Posterior vena cava (tissue), 2 donors: ENCODE data around the gene CPOX. TPM values are rescaled to one million over a fixed set of nuclear protein-coding genes. Genes with fewer than 3 reads are reported as not detected.

ENCODE experiments used
- DNase-seq: peaks from one replicate; pipeline ENCODE4 v3.0.0-alpha.2; 2020; ENCODE audit warnings: low spot score
- intact Hi-C, 2 donors: fragments of 100-400 bp; cut with DNase I; formaldehyde crosslinking; loops; one replicate each; pipeline versions ENCODE4 v1.14.1 to v1.14.2; 2022 to 2023
- total RNA-seq, 2 donors: library from RNA; stranded (reverse); fragmentation: NEBNext Ultra II Directional; extraction: Animal tissue kit (Norgen Biotek cat#: 25700); gene quantifications; one replicate each; pipeline ENCODE4 v1.2.1, GENCODE V29; 2021
- donor health status: DM: yes; HTN: yes; CAD: no.
- donor health status: DM: yes; HTN: yes; CAD: no.

CPOX gene
- total RNA-seq, 2 donors from 2014 or later = 12.2 to 12.7 TPM

DNA sequence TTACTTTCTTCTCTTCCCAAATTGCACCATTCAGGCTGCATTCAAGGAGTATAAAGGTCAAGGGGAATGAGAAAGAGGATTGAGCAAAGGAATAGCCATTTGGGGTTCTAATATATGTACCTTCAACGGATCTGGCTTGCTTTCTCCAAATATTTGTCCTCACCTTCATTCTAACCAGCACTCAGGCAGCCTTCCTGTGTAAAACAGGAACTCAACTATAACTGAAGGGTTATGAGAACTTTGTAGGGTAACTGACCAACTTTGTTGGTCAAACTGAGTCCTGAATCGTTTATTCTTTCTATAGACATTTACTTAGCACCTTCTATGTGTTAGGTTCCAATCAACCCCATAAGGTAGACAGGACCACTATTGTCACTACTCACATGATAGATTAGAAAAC, 5.1 kb upstream of the CPOX start:
- no peak for DNase-seq
- intact Hi-C loops = loop anchor here (10.0 kb wide), 2 partner anchors 196 to 396 kb away; no protein-coding TSS in a partner anchor

DNA sequence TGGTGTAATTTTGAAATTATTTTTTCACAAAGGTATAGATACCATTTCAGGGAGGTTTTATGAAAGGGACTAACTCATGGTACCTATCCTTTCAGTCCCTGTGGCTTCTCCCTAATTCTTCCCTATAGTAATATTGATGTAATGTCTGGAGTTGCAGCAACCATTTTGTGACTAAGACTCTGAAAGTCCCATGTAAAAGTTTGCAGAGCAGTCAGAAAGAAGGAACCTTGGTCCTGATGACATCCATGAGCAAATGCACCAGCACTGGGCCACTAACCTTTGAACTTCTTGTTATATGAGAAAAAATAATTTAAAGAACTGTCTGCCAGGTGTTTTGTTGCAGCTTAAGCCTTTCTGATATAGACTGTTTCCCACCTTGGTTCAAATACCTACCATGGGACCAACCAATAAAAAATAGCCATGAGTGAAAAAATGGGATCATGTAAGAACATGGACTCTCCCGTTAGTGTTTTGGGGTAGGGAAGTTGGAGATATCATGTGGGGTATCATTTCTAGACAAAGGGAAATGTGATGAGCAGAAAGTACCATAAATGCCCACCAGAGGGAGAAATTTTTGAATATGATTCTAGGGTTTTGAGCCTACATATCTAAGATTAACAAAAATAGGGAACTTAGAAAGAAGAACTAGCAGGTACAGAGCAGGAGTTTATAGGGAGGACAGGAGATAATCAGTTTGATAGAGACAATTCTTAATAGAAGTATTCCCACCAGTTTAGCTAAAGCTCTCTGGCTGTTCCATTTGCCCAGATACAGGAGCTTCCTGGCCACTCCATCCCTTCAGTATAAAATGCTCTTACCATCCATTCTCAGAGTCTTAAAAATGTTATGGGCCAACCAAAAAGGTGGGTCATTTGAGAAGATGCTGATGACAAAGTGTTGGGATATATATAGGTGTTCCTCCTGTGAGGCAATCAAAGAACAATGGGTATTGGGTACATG, 3.4 kb upstream of the CPOX start:
- intact Hi-C loops = loop anchor here (10.0 kb wide), 2 partner anchors 198 to 398 kb away; no protein-coding TSS in a partner anchor
- no peak for DNase-seq

DNA sequence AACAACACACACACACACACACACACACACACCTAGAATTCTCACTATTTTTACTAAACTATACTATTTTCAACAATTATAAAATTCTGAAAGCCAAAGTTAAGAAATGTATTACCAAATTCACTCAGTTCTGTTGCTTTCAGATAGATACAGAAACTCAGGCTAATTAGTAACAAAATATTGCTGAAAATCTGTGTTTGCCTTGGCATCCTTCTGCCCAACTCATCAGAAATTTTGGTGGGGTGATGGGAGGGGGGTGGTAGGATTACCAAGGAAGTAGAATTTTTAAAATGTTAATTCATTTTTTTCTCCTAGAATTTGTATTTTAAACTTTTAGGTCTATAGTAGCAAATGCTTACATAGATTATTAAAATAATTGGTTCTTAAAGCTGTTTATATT, 2.7 kb upstream of the CPOX start:
- DNase-seq = no peak
- intact Hi-C loops = loop anchor here (10.0 kb wide), 2 partner anchors 199 to 399 kb away; no protein-coding TSS in a partner anchor

DNA sequence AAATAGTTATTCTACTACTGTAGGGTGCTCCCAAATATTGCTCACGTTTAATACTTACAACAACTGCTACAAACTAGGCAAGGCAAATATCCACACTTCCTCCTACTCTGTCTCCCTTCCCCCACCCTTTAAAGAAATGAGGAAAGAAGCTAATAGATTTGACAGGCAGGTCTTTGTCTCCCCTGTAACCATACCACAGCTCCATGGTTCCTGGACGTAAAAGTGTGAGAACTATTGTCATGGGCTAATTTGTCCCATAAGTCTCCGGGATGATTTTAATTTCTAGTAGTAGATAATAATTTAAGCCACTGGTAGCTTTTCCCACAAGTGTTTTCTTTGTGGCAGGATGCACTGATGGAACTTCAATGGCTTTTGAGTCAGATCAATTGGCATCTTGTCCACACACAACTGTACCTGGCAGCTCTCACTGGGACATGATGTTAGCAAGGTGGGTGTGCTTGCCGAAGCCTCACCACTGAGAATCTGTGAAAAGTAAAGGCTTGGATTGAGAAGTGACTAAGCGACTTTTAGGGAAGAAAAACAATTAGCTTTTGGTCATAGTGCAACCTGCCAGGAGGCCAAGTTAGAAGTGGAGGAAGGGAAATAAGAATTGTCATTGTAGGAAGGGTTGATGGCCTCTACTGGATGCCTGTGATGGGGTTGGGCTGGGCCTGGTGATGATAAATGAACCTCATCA, 1.4 kb upstream of the CPOX start:
- DNase-seq = no peak
- intact Hi-C loops = loop anchor here (10.0 kb wide), 2 partner anchors 200 to 400 kb away; no protein-coding TSS in a partner anchor

DNA sequence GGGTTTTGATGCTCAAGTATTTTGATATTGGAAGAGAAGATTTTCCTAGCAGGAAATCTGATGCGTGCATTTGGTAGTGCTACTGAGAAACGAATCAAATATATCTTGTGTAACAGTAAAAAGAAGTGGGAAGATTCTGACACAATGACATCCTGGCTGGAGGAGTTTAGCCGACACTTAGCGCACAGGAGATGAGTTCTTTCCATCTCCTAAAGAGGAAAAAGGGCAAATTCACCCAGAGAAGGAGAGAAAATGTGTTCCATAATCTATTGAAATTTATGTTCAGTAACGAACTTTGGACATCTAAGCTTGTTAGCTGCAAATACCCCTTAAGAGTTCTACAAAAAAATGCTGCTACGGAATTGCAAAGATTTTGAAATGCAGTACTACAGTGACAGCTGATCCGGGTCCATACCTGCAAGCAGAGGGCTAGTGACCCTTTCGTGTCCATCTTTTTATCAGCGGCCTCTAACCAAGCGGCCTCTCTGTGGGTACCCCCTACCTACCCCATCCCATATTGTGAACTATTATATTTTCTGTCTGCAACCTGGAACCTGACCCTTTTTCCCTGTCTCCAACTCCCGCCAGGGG, 971 bp downstream of the CPOX start:
- no peak for DNase-seq
- intact Hi-C loops = loop anchor here (10.0 kb wide), 2 partner anchors 202 to 402 kb away; no protein-coding TSS in a partner anchor

DNA sequence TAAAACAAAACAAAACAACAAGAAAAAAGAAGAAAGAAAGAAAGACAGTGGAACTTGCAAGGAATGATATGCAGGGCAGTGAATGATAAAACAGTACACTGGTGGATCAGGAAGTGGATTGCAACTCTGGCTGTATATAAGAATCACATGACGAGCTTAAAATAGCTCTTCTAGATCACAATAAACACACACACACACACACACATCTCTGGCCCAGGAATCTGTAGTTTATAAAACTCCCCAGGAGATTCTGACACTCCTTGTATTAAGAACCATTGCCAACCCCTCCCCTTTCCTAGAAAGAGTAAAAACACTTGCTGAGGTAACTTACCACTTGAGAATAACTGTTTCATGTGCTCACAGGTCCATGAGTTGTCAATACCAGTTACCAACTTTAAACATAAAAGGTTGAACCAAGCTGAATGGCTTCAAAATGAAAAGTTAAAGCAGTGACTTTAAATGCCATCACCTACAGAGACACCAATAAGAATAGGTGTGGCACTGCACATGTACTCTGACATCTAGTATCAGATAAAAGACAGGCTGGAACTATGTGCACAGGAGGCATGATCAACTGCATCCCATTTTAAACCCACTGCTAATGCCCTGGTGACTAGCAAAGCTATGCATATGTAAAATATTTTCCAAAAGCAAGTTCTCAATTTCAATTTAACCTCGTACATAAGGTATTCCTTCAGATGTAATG, 3.9 kb downstream of the CPOX start:
- intact Hi-C loops = loop anchor here (10.0 kb wide), 2 partner anchors 205 to 405 kb away; no protein-coding TSS in a partner anchor
- no peak for DNase-seq

DNA sequence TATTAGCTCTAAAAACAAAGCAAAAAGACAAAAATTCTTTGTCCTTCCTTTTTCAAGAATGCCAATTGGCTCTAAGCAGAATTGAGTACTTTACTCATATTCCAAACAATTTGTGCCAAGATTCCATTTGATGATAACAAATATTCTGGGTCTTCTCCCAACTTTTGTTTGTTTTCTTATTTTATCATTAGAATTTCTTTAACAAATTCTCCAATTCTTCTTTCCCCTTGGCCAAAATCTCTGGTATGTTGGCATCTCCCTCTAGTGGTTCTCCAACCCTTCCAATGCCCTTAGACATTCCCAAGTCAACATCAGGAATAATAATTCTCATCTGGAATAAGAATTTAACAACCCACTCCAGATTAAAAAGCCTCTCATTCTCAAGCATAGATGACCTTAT, 5.3 kb downstream of the CPOX start:
- intact Hi-C loops = no loop called here
- no peak for DNase-seq

DNA sequence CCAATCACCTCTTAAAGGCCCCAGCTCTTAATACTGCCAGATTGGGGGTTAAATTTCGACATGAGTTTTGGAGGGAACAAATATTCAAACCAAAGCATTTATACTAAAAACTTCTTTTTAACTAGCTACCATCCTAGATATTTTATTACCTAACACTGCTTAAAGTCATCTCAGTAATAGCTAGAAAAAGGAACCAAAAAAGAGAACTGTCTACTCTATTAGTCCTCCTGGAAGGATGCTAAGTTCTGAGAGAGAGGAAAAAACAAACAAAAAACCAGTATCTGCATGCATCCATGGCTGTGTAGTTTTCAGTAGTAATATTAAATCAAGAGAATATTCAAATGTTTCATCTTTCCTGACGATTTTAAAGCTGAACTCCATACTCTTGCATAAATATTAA, 5.8 kb downstream of the CPOX start:
- intact Hi-C loops = no loop called here
- no peak for DNase-seq

DNA sequence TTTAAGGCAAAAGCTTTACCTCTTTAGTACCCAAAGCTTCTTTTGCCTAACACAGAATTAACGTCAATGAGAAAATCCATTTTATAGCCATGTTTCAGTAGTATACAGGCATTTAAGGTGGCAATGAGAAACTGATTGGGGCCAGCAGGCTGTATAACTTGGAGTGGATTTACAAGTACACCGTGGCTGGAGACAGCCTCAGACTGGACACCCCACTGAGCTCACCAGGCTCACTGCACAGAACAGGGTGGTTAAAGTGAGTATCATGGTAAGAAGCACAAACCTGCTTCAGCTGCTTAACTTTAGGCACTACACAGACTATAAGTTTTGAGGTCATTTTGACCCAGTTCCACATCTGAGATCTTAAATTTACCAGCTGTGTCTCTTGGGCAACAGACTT, 8.9 kb downstream of the CPOX start:
- no peak for DNase-seq
- intact Hi-C loops = no loop called here

DNA sequence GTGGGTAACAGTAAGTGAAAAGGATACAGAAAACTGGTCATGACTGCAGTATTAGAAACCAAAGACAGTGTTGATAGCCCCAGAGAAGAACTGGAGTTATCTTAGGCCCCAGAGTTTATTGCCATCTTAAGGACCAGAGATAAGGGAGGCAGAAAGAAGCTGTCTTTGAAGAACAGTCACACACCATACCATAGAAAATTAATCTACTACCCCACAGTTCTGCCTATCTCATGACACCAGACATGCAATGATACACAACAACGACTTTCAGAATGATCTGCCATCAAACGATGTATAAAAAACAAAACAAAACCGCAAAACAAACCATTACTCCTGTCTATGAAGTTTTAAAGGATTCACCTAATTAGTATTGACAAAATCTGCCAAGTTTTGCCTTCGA, 9.6 kb downstream of the CPOX start:
- intact Hi-C loops = no loop called here
- DNase-seq = no peak

DNA sequence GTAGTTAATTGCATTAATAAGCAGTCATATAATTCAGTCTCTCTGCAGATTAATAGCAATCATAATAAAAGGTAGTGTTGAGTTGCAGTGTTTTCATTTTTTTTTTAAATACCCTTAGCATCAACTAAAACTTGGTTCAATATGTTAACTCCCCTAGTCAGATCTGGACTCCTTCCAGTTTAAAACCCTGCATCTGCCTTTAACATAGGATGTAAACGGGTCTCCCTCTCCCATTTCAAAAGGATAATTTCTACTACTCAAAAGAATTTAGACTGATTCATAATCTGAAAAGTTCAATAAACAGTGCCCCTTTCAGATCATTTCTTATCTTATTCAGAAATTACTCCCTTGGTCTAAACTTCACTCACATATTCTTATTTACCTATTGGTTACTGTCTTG, 11.4 kb downstream of the CPOX start:
- intact Hi-C loops = no loop called here

DNA sequence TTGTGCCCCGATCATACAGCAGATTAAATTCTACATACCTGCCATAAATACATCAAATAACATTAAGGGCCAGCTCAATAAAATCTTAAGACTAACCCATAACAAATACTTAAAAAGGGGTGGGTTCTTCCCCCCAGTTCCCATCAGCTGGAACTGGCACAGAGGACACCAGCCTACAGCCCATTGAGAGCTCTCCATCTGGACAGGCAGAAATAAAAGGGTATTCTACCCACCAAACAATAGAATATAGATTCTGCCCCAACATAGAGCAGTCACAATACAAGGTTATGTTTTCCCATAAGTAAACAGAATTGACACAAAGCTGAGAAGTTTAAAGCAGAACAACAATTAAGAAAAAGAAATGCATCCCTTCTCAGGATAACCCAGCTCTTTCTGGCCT, 11.9 kb downstream of the CPOX start:
- no peak for DNase-seq
- intact Hi-C loops = no loop called here

More for the DNA sequence above, 11.4 kb downstream of the CPOX start:
- DNase-seq = no peak

DNA sequence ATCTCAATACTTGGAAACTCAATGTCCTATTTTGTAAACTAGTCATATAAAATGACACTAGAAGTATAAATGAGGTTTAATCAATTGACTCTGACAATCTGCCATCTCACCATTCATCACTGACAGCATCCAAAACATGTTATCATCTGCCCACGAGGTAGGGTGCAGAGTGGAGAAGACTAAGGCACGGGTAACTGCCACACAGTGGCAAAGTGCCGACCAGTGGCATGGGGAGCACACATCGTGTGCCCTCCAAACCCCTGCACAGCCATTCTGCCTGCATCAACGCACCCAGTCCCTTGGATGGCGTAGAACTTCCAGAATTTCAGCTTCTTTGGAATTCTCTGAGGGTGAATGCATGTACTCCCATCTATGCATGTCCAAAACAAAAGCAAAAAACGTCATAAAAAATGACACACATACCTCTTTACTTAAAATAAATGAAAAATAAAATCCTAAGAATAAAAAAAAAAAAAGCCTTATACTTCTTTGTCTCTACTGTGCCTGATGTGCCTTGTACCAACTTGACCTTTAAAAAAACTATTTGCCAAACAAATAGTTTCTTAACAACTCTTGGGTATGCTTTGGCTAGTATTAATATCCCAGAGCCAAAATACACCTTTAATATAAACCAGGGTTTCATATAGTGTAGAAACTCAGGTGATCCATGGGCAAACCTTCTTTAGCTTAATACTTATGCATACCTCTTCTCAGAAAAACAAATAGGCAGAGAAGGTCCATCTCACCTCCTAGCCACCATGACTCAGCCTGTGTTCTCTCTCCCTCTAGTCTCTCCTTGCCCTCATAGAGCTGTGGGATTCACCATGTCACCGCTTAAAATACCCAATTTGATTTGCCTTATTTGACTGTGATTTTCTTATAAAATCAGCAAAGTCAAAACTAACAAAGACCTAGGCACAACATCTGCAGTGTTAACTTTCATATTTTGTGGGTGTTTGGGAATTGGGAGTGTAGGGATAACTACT, 12.7 kb downstream of the CPOX start:
- intact Hi-C loops = no loop called here
- DNase-seq = no peak

DNA sequence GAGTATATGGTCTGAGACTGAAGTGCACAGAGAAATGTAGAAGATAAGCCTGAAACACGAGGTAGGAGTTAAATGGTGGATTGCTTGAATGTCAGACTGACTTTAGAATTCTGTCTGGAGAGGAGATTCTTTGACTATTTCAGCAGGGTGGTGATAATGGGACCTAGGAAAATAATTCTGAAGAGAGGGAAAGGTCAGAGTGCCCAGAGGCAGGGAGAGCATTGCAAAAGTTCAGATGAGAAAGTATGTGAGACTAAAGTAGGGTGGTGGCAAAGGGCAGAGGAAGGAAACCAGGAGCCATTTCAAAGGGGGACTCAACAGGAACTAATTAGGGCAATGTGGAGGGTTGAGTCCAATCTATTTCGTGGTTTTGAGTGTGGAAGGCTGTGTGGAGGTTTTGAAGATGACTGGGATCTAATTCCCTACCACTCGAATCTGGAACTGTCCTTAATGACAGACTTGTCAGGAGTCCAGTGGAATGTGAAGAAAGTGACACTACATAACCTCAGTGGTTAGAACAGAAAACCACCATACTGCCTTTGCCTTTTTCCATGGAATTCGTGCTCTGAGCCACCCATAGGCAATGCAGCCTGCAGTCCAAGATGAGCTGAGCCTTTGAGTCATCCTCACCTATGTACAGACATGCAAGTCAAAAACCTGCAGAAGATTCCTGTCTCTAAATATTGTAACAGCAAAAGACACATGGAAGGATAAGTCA, 16.1 kb downstream of the CPOX start:
- intact Hi-C loops = no loop called here
- DNase-seq = no peak

DNA sequence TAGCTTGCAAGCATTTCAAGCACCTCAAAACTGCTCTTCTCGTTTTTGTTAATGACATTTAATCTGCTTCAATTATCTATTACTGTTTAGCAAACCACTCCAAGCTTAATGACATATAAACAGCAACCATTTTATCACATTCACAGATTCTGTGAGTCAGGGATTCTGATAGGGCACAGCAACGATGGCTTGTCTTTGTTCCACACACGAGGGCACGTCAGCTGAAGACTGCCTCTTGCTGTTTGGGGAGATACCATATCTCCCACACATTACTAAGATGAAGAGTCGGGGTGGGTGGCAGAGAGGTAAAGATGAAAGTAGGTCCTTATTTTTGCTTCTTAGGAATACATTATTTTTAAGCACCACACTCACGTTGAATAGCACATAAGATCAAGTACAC, 19.3 kb downstream of the CPOX start:
- intact Hi-C loops = no loop called here
- no peak for DNase-seq

DNA sequence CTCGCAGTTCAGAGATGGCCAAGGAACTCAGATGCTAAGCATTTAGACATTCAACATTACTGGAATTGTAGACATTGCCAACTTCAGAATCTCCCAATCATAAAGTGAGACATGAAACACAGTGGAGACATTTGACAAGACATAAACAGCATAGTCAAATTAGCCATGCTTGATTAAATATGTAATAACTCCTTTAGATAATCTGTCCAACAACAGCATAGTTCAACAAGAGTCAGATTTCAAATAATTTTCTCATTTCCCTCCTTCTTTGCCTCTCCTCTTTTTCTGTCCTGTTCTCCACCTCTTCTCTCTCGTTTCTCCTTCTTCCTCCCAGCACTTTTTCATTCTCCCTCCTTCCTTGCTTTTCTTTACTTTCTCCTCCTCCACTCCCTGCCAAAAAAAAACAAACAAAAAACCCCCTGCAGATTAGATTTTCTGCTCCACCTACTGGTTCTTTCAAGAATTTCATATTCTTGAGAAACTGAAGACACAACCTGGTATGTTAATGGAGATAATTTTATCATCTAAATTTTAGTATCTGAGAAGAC, 20.2 kb downstream of the CPOX start:
- intact Hi-C loops = no loop called here
- no peak for DNase-seq

DNA sequence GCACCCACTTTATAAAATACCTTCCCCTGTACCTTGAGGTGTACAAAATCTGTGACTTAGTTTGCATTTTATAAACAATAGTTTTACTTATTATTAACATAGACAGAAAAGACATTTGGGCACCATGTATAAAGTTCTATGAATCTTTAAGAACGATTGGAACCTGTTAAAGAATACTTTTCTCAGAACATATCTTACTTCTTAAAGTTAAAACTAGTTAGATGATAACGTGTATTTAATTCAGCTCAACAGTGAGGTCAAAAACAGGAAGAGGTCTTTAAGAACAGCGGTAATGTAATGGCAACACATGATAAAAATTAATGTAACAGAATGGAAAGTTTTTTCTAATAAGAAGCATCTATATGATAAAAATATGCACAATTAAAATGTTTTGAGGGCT, 25.0 kb downstream of the CPOX start:
- intact Hi-C loops = no loop called here
- no peak for DNase-seq
